ENCODE data around the gene CLIP1. TPM values are rescaled to one million over a fixed set of nuclear protein-coding genes. Genes with fewer than 3 reads are reported as not detected.

CLIP1 gene
- total and polyA plus RNA-seq, 2 of the 13 experiments (the other 11 are each of a cell fraction or from before 2014, with no cell fraction given), result 28.9 to 43.7 TPM

DNA sequence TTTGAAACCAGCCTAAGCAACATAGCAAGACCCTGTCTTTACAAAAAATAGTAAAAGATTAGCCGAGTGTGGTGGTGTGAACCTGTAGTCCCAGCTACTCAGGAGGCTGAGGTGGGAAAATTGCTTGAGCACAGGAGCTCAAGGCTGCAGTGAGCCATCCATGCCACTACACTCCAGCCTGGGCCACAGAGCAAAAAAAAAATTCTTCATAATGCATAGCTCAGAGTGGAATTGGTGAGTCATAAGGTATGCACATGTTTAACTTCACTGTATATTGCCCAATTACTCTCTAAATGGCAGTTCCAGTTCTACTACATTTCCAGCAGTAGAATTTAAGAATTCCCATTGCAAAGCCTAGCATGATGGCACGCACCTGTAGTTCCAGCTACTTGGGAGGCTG, 26.8 kb upstream of the CLIP1 start:
- Histone ChIP-seq H3K4me3 (replicated peaks in 1 of 3; ENCODE audit: insufficient read depth in 1 of 3, low read depth in 2 of 3, low read length in 3 of 3) (no peak overlapping the region), H3K9ac (ENCODE audit: insufficient read depth, low read depth, low read length) (no peak overlapping the region), H3K36me3 (replicated peaks in 1 of 2; ENCODE audit: control insufficient read depth in 1 of 2, insufficient read depth in 2 of 2, low read length in 2 of 2) (no peaks in the 10 kb centered on the region), H3K27ac (ENCODE audit: extremely low read length, insufficient read depth, low read length) (no peak overlapping the region), H3K4me2 (ENCODE audit: low read depth, low read length) (no peak overlapping the region), H3K9me3 (ENCODE audit: low read length) (no peaks in the 10 kb centered on the region), H3K4me1 (ENCODE audit: insufficient read depth, low read length) (peaks cover 42% of the 10 kb centered on the region), H3K27me3 (ENCODE audit: control insufficient read depth in 1 of 2, insufficient read depth in 2 of 2, low read length in 2 of 2) (no peaks in the 10 kb centered on the region), H2AFZ (ENCODE audit: low read length) (no peak overlapping the region), H3K79me2 (ENCODE audit: insufficient read depth, low read length) (no peaks in the 10 kb centered on the region), H4K20me1 (ENCODE audit: insufficient read depth, low read length) (no peaks in the 10 kb centered on the region)
- intact Hi-C loops (cut with micrococcal nuclease; ENCODE audit: unreplicated experiment), result no loop called here
- DNase-seq (ENCODE audit: low spot score) (peak; percentile 82), ATAC-seq (peak; percentile 80), FAIRE-seq (no peak)
- BruUV-seq (replicated peaks), result no TSS peak
- ChIA-PET POLR2A (interaction anchor here (1.0 to 2.5 kb wide), 5 partner anchors 28 to 223 kb away, joined by 3 to 14 read pairs (median 4); partner anchors contain the start of genes DIABLO and ZCCHC8), CTCF (ENCODE audit: low intra/inter-chr PET ratio, low total read pairs) (no interaction called here)
- in situ Hi-C loops (cut with HindIII; ENCODE audit: extremely low pct_ligation_motif_present, low pct_unique_long_range_greater_than_20kb), result no loop called here
- 29% methylated on average over 2 of the region's 2 CpGs for WGBS (ENCODE audit: low lambda C conversion rate)
- TF ChIP-seq YEATS4 (CRISPR knock-in tag; IDR thresholded peaks at IDR 0.05; ENCODE audit: borderline replicate concordance) (no peak), FOSL2 (CRISPR knock-in tag; IDR thresholded peaks at IDR 0.05) (peak; percentile 89), ZNF256 (CRISPR knock-in tag; conservative IDR thresholded peaks at IDR 0.05) (no peak), ZNF335 (CRISPR knock-in tag; IDR thresholded peaks at IDR 0.05) (no peak), MTA1 (CRISPR knock-in tag; IDR thresholded peaks at IDR 0.05; ENCODE audit: borderline replicate concordance) (no peak)
- TF ChIP-seq, protein P1, sequence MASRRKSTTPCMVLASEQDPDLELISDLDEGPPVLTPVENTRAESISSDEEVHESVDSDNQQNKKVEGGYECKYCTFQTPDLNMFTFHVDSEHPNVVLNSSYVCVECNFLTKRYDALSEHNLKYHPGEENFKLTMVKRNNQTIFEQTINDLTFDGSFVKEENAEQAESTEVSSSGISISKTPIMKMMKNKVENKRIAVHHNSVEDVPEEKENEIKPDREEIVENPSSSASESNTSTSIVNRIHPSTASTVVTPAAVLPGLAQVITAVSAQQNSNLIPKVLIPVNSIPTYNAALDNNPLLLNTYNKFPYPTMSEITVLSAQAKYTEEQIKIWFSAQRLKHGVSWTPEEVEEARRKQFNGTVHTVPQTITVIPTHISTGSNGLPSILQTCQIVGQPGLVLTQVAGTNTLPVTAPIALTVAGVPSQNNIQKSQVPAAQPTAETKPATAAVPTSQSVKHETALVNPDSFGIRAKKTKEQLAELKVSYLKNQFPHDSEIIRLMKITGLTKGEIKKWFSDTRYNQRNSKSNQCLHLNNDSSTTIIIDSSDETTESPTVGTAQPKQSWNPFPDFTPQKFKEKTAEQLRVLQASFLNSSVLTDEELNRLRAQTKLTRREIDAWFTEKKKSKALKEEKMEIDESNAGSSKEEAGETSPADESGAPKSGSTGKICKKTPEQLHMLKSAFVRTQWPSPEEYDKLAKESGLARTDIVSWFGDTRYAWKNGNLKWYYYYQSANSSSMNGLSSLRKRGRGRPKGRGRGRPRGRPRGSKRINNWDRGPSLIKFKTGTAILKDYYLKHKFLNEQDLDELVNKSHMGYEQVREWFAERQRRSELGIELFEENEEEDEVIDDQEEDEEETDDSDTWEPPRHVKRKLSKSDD (CRISPR knock-in tag; IDR thresholded peaks at IDR 0.05; ENCODE audit: low read depth), result no peak
- TF ChIP-seq, protein P2, sequence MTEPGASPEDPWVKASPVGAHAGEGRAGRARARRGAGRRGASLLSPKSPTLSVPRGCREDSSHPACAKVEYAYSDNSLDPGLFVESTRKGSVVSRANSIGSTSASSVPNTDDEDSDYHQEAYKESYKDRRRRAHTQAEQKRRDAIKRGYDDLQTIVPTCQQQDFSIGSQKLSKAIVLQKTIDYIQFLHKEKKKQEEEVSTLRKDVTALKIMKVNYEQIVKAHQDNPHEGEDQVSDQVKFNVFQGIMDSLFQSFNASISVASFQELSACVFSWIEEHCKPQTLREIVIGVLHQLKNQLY (CRISPR knock-in tag; IDR thresholded peaks at IDR 0.05), result no peak
- TF ChIP-seq, protein P3, sequence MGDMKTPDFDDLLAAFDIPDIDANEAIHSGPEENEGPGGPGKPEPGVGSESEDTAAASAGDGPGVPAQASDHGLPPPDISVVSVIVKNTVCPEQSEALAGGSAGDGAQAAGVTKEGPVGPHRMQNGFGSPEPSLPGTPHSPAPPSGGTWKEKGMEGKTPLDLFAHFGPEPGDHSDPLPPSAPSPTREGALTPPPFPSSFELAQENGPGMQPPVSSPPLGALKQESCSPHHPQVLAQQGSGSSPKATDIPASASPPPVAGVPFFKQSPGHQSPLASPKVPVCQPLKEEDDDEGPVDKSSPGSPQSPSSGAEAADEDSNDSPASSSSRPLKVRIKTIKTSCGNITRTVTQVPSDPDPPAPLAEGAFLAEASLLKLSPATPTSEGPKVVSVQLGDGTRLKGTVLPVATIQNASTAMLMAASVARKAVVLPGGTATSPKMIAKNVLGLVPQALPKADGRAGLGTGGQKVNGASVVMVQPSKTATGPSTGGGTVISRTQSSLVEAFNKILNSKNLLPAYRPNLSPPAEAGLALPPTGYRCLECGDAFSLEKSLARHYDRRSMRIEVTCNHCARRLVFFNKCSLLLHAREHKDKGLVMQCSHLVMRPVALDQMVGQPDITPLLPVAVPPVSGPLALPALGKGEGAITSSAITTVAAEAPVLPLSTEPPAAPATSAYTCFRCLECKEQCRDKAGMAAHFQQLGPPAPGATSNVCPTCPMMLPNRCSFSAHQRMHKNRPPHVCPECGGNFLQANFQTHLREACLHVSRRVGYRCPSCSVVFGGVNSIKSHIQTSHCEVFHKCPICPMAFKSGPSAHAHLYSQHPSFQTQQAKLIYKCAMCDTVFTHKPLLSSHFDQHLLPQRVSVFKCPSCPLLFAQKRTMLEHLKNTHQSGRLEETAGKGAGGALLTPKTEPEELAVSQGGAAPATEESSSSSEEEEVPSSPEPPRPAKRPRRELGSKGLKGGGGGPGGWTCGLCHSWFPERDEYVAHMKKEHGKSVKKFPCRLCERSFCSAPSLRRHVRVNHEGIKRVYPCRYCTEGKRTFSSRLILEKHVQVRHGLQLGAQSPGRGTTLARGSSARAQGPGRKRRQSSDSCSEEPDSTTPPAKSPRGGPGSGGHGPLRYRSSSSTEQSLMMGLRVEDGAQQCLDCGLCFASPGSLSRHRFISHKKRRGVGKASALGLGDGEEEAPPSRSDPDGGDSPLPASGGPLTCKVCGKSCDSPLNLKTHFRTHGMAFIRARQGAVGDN (CRISPR knock-in tag; IDR thresholded peaks at IDR 0.05), result no peak
- TF ChIP-seq, protein P4, sequence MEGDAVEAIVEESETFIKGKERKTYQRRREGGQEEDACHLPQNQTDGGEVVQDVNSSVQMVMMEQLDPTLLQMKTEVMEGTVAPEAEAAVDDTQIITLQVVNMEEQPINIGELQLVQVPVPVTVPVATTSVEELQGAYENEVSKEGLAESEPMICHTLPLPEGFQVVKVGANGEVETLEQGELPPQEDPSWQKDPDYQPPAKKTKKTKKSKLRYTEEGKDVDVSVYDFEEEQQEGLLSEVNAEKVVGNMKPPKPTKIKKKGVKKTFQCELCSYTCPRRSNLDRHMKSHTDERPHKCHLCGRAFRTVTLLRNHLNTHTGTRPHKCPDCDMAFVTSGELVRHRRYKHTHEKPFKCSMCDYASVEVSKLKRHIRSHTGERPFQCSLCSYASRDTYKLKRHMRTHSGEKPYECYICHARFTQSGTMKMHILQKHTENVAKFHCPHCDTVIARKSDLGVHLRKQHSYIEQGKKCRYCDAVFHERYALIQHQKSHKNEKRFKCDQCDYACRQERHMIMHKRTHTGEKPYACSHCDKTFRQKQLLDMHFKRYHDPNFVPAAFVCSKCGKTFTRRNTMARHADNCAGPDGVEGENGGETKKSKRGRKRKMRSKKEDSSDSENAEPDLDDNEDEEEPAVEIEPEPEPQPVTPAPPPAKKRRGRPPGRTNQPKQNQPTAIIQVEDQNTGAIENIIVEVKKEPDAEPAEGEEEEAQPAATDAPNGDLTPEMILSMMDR (CRISPR knock-in tag; IDR thresholded peaks at IDR 0.05), result no peak
- TF ChIP-seq, protein P5, sequence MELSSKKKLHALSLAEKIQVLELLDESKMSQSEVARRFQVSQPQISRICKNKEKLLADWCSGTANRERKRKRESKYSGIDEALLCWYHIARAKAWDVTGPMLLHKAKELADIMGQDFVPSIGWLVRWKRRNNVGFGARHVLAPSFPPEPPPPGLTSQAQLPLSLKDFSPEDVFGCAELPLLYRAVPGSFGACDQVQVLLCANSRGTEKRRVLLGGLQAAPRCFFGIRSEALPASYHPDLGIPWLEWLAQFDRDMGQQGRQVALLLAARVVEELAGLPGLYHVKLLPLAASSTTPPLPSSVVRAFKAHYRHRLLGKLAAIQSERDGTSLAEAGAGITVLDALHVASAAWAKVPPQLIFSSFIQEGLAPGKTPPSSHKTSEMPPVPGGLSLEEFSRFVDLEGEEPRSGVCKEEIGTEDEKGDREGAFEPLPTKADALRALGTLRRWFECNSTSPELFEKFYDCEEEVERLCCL (CRISPR knock-in tag; IDR thresholded peaks at IDR 0.05; ENCODE audit: borderline replicate concordance), result no peak
